ENCODE results near the gene ESRRA. TPM values are rescaled to one million over a fixed set of nuclear protein-coding genes. Genes with fewer than 3 reads are reported as not detected.
A peak's percentile ranks its signal among the peaks of the same experiment; 100 is the strongest.

ESRRA gene
- total RNA-seq (77.0 and 94.0 TPM in 2 replicates), polyA plus RNA-seq (48.8 and 49.3 TPM in 2 replicates)

DNA sequence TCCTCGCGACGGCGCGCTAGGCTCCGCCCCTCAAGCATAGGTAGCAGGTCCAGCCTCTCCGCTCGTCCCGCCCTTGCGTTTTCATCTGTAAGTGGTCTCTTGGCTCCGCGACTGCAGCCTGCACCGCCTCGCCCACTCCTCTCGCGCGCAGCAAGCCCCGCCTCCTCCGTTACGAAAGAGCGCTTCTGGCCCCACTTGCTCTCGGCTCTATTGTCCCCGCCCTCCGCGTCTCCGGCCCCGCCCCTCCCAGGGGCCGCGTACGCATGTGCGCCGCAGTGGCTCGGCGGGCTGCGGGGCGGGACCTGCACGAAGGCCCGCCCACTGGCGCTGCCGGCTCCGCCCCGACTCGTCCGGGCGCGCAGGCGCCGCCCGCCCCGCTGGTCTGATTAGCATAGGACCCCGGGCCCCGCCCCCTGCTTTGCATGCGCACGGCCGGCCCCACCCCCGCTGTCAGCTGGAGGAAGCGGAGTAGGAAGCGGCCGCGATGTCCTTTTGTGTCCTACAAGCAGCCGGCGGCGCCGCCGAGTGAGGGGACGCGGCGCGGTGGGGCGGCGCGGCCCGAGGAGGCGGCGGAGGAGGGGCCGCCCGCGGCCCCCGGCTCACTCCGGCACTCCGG, at the start of gene ESRRA:
TSS of gene ESRRA (plus strand) at position 450 of the 616 bp plus-strand sequence. CDS start 1,656 bp downstream, outside the sequence.
- Histone ChIP-seq H3K27me3 (peaks cover 18% of the 10 kb centered on the region), H3K36me3 (no peaks in the 10 kb centered on the region), H3K4me3 (peak within 1 kb of the TSS; percentile 71), H3K9me3 (ENCODE audit: low read depth) (no peaks in the 10 kb centered on the region), H3K4me1 (ENCODE audit: low read depth) (peaks cover 11% of the 10 kb centered on the region), H3K27ac (peak within 1 kb of the TSS; percentile 94)
- peak; percentile 99 to 100 for DNase-seq (ENCODE audit: low read depth in 1 of 2, low spot score in 1 of 2)
- TF ChIP-seq, protein P1, sequence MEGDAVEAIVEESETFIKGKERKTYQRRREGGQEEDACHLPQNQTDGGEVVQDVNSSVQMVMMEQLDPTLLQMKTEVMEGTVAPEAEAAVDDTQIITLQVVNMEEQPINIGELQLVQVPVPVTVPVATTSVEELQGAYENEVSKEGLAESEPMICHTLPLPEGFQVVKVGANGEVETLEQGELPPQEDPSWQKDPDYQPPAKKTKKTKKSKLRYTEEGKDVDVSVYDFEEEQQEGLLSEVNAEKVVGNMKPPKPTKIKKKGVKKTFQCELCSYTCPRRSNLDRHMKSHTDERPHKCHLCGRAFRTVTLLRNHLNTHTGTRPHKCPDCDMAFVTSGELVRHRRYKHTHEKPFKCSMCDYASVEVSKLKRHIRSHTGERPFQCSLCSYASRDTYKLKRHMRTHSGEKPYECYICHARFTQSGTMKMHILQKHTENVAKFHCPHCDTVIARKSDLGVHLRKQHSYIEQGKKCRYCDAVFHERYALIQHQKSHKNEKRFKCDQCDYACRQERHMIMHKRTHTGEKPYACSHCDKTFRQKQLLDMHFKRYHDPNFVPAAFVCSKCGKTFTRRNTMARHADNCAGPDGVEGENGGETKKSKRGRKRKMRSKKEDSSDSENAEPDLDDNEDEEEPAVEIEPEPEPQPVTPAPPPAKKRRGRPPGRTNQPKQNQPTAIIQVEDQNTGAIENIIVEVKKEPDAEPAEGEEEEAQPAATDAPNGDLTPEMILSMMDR (IDR thresholded peaks at IDR 0.05; ENCODE audit: low read depth, low read length): no peak

DNA sequence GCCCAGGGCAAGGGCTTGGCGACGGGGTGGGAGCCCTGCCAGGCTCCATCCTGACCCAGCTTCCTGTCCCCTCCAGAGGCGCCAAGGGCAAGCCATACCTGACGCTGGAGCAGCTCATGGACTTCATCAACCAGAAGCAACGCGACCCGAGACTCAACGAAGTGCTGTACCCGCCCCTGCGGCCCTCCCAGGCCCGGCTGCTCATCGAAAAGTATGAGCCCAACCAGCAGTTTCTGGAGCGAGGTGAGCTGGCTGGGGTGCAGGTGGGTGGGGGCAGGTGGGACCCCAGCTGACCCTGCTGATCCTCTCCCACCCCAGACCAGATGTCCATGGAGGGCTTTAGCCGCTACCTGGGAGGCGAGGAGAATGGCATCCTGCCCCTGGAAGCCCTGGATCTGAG, 49.0 kb upstream of the ESRRA start:
- Histone ChIP-seq H3K27me3 (no peaks in the 10 kb centered on the region), H3K4me1 (ENCODE audit: low read depth) (no peaks in the 10 kb centered on the region), H3K27ac (no peak overlapping the region), H3K9me3 (ENCODE audit: low read depth) (no peaks in the 10 kb centered on the region), H3K36me3 (no peaks in the 10 kb centered on the region), H3K4me3 (no peak overlapping the region)
- DNase-seq (ENCODE audit: low read depth in 1 of 2, low spot score in 1 of 2): no peak
- TF ChIP-seq, protein P1 (IDR thresholded peaks at IDR 0.05; ENCODE audit: low read depth, low read length): no peak

DNA sequence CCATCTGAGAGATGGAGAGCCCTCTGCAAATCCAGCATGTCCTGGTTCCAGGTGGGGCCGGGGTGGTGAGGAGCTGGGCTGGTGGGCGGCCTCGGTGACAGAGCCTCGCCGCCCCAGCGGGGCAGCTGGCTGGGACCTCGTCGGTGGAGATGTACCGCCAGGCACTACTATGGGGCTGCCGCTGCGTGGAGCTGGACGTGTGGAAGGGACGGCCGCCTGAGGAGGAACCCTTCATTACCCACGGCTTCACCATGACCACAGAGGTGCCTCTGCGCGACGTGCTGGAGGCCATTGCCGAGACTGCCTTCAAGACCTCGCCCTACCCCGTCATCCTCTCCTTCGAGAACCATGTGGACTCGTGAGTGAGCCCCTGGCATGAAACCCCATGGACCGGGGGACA, 47.0 kb upstream of the ESRRA start:
- Histone ChIP-seq H3K4me1 (ENCODE audit: low read depth) (no peaks in the 10 kb centered on the region), H3K27me3 (no peaks in the 10 kb centered on the region), H3K4me3 (no peak overlapping the region), H3K27ac (no peak overlapping the region), H3K36me3 (no peaks in the 10 kb centered on the region), H3K9me3 (ENCODE audit: low read depth) (no peaks in the 10 kb centered on the region)
- TF ChIP-seq, protein P1 (IDR thresholded peaks at IDR 0.05; ENCODE audit: low read depth, low read length): no peak
- DNase-seq (ENCODE audit: low read depth in 1 of 2, low spot score in 1 of 2): no peak

- no peak for DNase-seq (ENCODE audit: low read depth in 1 of 2, low spot score in 1 of 2)
- H3K27me3 ChIP-seq: no peaks in the 10 kb centered on the region
- H3K27ac ChIP-seq: no peak overlapping the region
- no peaks in the 10 kb centered on the region for H3K4me1 ChIP-seq (ENCODE audit: low read depth)
- no peak overlapping the region for H3K4me3 ChIP-seq
- no peaks in the 10 kb centered on the region for H3K36me3 ChIP-seq
- TF ChIP-seq, protein P1 (IDR thresholded peaks at IDR 0.05; ENCODE audit: low read depth, low read length): no peak
- no peaks in the 10 kb centered on the region for H3K9me3 ChIP-seq (ENCODE audit: low read depth)
These were observed 46.3 kb upstream of the ESRRA start for GRCh38 chr11:64258946-64259532.

GRCh38 chr11:64259533-64260067, 45.7 kb upstream of the ESRRA start:
- Histone ChIP-seq H3K36me3 (no peaks in the 10 kb centered on the region), H3K4me3 (no peak overlapping the region), H3K27me3 (no peaks in the 10 kb centered on the region), H3K9me3 (ENCODE audit: low read depth) (no peaks in the 10 kb centered on the region), H3K4me1 (ENCODE audit: low read depth) (no peaks in the 10 kb centered on the region), H3K27ac (no peak overlapping the region)
- TF ChIP-seq, protein P1 (IDR thresholded peaks at IDR 0.05; ENCODE audit: low read depth, low read length): no peak
- no peak for DNase-seq (ENCODE audit: low read depth in 1 of 2, low spot score in 1 of 2)

All from cardiac muscle cell (in vitro differentiated cells and primary cell).